Muscle of arm (tissue), 12 donors: ENCODE measurements around the gene NFX1. TPM values are rescaled to one million over a fixed set of nuclear protein-coding genes. Genes with fewer than 3 reads are reported as not detected.
A peak's percentile ranks its signal among the peaks of the same experiment; 100 is the strongest.

Source experiments
- DNase-seq: peaks from one replicate; pipeline ENCODE4 v3.0.0-alpha.2; 2013
- polyA plus RNA-seq, 12 donors: library from polyadenylated mRNA; unstranded; fragments of 120-200 nt; gene quantifications; one replicate each; pipeline ENCODE4 v1.2.1, GENCODE V29; 2013; ENCODE audit not compliant: insufficient read length in 12 of 12

Gene NFX1
- polyA plus RNA-seq, 12 donors: 23.2 to 35.4 (median 27.8) TPM; not detected in 1

DNA sequence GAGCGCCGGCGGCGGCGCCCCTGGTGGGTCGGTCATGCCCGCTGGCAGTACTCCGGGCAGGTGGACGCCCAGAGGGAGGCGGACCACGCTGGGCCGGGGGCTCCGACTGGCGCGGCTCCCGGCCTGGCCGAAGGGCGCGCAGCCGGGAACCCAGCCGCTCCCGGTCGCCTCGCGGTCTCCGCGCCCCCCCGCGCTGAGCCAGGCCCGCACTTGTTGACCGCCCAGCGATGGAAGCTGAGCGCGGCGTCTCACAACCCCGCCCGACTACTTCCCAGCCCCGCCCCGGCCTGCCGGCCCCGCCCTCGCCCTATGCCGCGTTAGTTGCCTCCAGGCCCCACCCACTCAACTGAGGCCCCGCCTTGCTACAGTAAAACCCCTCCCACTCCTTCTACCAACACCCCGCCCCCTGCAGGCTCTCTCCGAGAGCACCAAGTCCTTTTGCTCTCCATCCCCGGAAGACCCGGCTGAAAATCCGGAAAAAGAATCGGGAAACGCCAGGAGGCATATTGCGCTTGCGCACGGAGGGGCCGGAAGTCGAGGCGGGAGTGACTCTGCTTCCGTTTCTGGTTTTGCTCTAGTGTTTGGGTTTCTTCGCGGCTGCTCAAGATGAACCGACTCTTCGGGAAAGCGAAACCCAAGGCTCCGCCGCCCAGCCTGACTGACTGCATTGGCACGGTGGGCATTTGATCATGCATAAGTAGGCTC lies 25.7 kb upstream of the NFX1 start, which contains the start of the genes BAG1 and CHMP5:
Gene BAG1, minus strand, starts transcription at position 236 of the 705 bp plus-strand sequence.
Gene CHMP5, plus strand, starts transcription at position 577 of the 705 bp plus-strand sequence. Its CDS starts 30 bp downstream, at position 607.
- DNase-seq: peak; percentile 99

- DNase-seq: no peak
Observed at GRCh38 chr9:33265211-33265865, 25.0 kb upstream of the NFX1 start.

DNA sequence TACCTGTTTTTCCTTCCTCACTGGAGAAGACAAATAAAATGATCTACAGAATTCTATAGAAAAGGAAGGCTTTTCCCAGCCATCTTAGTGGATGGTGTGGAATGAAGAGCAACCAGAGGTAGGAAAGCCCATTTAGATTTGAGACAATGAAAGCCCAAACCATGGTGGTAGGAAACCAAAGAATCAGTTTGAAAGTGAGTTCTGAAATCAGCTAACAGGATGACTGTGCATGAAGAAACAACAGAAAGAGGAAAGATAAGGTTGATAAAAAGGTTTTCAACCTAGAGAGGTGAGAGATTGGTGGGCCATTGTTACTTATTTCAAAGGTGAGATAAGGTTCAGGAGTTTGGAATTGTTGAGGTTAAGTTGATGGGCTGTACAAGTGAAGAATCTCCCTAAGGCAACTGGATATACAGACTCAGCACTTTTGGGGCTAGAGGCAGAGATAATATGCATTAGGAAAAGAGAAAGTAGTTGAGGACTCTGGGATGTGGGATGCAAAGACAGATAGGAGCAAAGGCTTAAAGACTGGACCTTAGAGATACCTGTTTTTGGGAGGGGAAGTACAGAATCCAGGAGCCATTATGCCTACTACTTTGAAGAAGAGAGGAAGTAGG lies 23.1 kb upstream of the NFX1 start:
- no peak for DNase-seq

DNA sequence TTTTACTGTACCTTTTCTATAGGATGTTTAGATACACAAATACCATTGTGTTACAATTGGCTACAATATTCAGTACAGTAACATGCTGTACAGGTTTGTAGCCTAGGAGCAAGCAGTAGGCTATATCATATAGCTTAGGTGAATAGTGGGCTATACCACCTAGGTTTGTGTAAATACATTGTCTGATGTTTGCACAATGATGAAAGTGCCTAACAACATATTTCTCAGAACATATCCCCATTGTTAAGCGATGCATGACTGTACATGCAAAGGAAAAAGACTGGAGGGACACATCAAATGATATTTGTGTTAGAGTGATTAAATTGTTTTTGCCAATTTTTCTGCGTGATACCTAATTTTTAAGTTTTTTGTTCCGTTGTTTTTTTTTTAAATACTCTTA lies 20.2 kb upstream of the NFX1 start:
- DNase-seq: no peak

GRCh38 chr9:33272061-33272460 lies 18.3 kb upstream of the NFX1 start:
- DNase-seq: no peak

DNA sequence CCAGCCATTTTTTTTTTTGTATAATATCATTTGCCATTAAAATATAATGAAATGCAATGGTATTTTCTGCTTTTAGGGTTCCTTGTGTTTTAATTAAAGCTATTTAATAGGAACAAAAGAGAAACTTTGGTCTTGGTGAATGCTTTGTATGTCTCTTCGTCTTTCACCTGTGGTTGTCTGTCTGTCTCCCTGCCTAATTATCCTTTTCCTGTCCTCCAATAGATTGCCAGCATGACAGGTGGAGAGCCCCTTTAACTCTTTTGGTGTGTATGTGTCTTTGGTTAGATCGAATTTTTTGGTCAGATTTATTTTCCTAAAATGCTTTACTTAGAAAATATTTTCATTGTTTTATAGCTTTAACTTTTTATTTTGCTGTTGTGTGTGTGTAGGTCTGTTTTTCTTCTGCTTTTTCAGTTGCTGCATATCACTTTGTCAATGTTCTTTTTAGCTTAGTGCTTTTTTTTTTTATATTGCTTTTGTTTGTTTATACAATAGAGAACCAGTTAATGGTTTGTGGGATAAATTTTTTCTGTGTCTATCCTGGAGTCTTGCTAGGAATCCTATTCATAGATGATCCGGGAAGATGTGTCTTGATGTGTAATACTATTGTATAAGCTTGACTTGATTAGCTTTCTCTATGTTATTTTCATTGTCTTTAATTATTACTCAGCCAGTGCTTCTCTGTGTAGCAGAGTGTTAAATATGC lies 16.9 kb upstream of the NFX1 start:
- no peak for DNase-seq

GRCh38 chr9:33273972-33274328 lies 16.4 kb upstream of the NFX1 start:
- DNase-seq: no peak

DNA sequence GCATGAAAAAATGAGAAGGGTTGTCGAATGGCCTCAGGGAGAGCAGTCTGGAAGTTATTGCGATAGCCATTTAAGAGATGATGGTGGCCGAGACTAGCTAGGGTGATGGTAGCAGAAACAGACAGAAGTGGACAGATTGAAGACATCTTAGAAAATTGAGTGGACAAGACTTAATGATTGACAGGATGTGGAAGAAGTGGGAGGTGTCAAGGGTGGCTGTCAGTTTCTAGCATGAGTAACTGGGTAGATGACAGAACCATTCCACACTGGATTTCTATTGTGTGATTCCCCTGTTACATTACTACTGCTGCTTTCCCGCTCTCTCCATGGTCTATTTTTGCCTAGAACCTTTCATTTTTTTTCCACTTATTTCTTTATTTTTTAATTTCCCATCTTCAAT lies 12.8 kb upstream of the NFX1 start:
- no peak for DNase-seq

DNA sequence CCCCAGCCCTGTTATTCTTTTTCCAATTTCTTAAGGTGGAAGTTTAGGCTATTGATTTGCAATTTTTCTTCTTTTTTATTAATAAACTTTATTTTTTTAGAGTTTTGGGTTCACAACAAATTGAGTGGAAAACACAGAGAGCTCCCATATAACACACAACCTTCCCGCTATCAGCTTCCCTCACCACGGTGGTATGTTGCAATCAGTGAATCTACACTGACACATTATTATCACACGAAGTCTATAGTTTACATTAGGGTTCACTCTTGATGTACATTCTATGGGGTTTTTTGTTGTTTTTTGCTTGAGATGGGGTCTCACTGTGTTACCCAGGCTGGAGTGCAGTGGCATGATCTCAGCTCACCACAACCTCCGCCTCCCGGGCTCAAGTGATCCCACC lies 4.8 kb upstream of the NFX1 start:
- no peak for DNase-seq

DNA sequence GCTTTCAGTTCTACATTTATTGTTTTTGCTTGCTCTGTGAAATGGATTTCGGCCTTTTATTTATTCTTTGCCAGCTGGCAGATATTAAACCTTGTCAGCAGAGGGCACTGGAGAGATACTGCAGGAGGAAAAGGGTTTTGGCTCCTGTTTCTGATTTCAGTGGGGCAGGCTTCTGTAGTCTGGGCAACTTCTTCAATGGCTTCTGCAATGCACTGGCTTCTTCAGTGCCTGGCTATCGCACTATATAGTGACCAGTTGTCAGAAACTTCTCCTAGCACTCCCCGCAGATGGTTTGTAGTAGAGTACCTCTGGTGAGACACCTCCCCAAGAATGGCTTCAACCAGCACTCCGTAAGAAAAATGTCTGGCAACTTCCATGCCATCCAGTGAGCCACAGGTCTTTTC lies 3.2 kb upstream of the NFX1 start:
- DNase-seq: peak; percentile 48

GRCh38 chr9:33288235-33288634 lies 2.1 kb upstream of the NFX1 start:
- no peak for DNase-seq

DNA sequence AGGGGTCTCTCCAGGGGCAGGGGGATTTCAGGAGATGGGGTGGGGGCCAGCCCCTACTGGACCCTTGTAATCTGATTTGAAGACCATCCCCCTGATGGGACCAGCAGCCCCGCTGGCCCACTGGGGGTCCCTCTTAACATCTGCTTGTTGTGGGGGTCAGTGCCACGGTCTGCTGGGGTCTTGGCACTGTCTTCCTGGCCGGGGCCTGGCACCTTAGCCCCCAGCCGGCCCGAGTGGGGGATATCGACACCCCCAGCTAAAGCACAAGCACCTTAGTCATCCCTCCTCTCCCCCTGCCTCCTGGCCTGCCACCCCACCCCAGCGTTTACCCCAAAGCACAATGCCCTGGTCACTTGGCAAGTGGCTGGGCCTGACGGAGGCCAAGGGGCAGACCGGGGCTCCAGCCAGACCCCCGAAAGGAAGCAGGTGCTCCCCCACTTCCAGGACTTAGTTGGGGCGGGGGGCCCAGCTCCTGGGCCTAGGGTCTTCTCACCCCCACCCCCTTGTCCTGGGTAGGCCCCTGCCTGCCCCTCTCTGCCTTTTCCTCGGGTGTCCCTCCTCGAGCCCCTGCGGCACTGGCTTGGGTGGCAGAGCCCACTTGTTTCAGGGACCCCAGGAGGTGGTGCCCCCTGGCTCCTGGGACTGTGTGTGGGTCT lies 1.4 kb upstream of the NFX1 start:
- DNase-seq: no peak

- DNase-seq: no peak
Observed at GRCh38 chr9:33289496-33289895, 820 bp upstream of the NFX1 start.

DNA sequence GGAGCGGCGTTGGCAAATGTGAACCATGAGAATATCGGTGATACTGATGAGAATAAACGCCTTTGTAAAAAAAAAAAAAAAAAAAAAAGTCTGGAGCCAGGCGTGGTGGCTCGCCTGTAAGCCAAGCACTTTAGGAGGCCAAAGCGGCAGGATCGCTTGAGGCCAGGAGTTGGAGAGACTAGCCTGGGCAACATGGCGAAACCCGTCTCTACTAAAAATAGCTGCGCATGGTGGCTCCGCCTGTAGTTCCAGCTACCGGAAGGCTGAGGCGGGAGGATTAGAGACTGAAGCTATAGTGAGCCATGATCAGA lies 425 bp upstream of the NFX1 start:
- no peak for DNase-seq

- DNase-seq: no peak
Observed at GRCh38 chr9:33291031-33291397, 698 bp downstream of the NFX1 start.

DNA sequence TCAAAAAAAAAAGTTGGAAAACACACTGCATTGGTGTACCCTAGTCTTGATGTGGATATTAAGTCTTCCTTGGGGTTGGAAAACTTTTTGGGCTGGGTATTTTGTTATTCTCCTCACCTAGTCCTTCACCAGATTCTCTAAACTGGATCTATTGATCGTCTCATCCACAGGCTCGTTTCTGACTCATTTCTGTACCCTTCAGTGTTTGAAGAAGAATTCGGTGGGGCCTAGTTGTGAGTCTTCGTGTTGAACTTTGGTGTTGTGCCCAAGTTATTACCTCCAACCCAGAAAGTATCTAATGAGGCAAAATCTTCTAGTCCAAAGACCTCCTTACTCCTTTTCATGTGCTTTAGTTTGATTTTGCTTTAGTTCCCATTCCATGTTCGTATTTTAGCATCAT lies 1.6 kb downstream of the NFX1 start:
- DNase-seq: no peak

- no peak for DNase-seq
Observed at GRCh38 chr9:33293782-33294181, 3.5 kb downstream of the NFX1 start.

- DNase-seq: no peak
Observed at GRCh38 chr9:33294670-33295432, 4.5 kb downstream of the NFX1 start.

- DNase-seq: no peak
Observed at GRCh38 chr9:33295571-33295970, 5.3 kb downstream of the NFX1 start.

- DNase-seq: peak; percentile 20
Observed at GRCh38 chr9:33297432-33297831, 7.1 kb downstream of the NFX1 start.

DNA sequence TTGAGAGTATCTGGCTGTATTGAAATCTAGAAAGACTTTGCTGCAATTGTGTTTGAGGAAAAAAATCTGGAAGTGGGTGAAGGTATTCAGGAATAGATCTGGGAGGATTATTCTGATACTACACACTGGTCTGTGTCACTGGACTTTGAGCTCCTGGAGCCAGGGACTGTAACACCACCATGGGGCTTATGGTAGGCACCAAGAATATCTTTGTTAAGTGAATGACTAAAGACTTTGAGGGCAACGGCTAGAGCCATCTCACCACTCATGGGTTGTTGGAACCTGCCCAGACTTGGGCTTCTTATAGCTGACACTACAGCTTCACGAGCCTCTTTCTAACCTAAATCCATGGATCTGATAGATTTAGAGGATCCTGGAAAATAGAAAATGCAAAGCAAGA lies 10.2 kb downstream of the NFX1 start:
- DNase-seq: no peak

DNA sequence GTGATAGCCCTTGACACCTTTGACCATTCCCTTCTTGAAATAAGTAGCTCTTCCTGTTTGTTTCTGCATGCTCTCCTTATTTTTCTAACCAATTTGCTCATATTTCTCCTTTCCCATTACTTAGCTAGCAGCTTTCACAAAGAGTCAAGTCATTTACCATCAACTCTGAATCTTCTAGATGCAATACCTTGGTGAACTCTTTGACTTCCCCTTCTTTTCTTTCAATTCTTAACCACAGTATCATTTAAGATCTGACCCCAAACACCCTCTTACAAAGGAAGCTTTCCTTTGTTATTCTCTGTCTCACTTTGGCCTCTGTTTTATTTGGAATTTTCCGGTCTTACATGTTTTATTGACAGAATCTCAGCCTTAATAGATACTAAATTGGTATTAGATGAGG lies 14.0 kb downstream of the NFX1 start:
- no peak for DNase-seq
